HepG2 (cell line): Measurements from ENCODE around the gene MIDN. TPM values are rescaled to one million over a fixed set of nuclear protein-coding genes. Genes with fewer than 3 reads are reported as not detected.
A peak's percentile ranks its signal among the peaks of the same experiment; 100 is the strongest.

Source experiments
- ATF7 ChIP-seq, 2 experiments: fragments of 450-650 bp in 1 of 2; sonication (generic) in 1 of 2; formaldehyde crosslinking in 1 of 2; IDR thresholded peaks; 2 replicates each; pipeline versions ENCODE4 v1.4.0 to v1.6.1; 2016 to 2020; ENCODE audit warnings: antibody characterized with exemption in 1 of 2, mild to moderate bottlenecking in 1 of 2, missing genetic modification reagents in 1 of 2
- ERF ChIP-seq: IDR thresholded peaks from 2 replicates; pipeline ENCODE4 v1.6.1; 2018; ENCODE audit warnings: missing biosample characterization, missing genetic modification reagents
- ETV5 ChIP-seq: IDR thresholded peaks from 2 replicates; pipeline ENCODE4 v1.6.1; 2018; ENCODE audit warnings: missing biosample characterization, missing genetic modification reagents, inconsistent platforms, borderline replicate concordance
- FOXA3 ChIP-seq: IDR thresholded peaks from 2 replicates; pipeline ENCODE4 v1.6.1; 2016; ENCODE audit warnings: missing genetic modification reagents, missing compliant biosample characterization
- FOXP1 ChIP-seq, 2 experiments: fragments of 450-650 bp in 1 of 2; IDR thresholded peaks; 2 replicates each; pipeline ENCODE4 v1.6.1; 2017 to 2018; ENCODE audit warnings: antibody characterized with exemption in 1 of 2
- KAT8 ChIP-seq: IDR thresholded peaks from 2 replicates; pipeline ENCODE4 v1.6.1; 2016; ENCODE audit warnings: missing genetic modification reagents, missing compliant biosample characterization
- MLX ChIP-seq: IDR thresholded peaks from 2 replicates; pipeline ENCODE4 v1.6.1; 2016
- NKX3-1 ChIP-seq: sonication (generic); formaldehyde crosslinking; IDR thresholded peaks from 2 replicates; pipeline ENCODE4 v1.5.0; 2020; ENCODE audit warnings: missing genetic modification reagents
- PRPF4 ChIP-seq: fragments of 200-400 bp; formaldehyde crosslinking; IDR thresholded peaks from 2 replicates; pipeline ENCODE4 v1.6.1; 2016; ENCODE audit warnings: low read length, low read depth; ENCODE audit not compliant: poor library complexity, severe bottlenecking
- RNF219 ChIP-seq: sonication (generic); formaldehyde crosslinking; IDR thresholded peaks from 2 replicates; pipeline ENCODE4 v1.5.0; 2020; ENCODE audit warnings: mild to moderate bottlenecking, missing genetic modification reagents
- SMARCC2 ChIP-seq: fragments of 450-650 bp; IDR thresholded peaks from 2 replicates; pipeline ENCODE4 v1.6.1; 2017; ENCODE audit warnings: antibody characterized with exemption, mild to moderate bottlenecking
- ZBTB33 ChIP-seq: sonication (generic); formaldehyde crosslinking; IDR thresholded peaks from 2 replicates; pipeline ENCODE4 v1.4.0; 2020; ENCODE audit warnings: missing genetic modification reagents
- ZNF3 ChIP-seq: IDR thresholded peaks from 2 replicates; pipeline ENCODE4 v1.7.0; 2017; ENCODE audit warnings: inconsistent platforms
- ZNF549 ChIP-seq: sonication (generic); formaldehyde crosslinking; IDR thresholded peaks from 2 replicates; pipeline ENCODE4 v1.5.0; 2020; ENCODE audit warnings: missing genetic modification reagents
- ZNF747 ChIP-seq: sonication (generic); formaldehyde crosslinking; IDR thresholded peaks from 2 replicates; pipeline ENCODE4 v1.8.1; 2023; ENCODE audit warnings: missing genetic modification reagents, mild to moderate bottlenecking, borderline replicate concordance
- ZNF775 ChIP-seq: sonication (generic); formaldehyde crosslinking; IDR thresholded peaks from 2 replicates; pipeline ENCODE4 v1.4.0; 2020; ENCODE audit warnings: missing genetic modification reagents, mild to moderate bottlenecking, moderate library complexity, borderline replicate concordance
- polyA plus RNA-seq, 8 experiments: library from polyadenylated mRNA; depleted of rRNA in 3 of 8; stranded (reverse) in 7 of 8; unstranded in 1 of 8; fragments of >200 nt; fragmentation: Illumina TruSeq in 4 of 8; extraction: Trizol in 4 of 8; gene quantifications; 2 replicates each; pipeline versions ENCODE4 v1.2.1 to v1.2.3, GENCODE V29; 2011 to 2016; ENCODE audit warnings: low read depth in 4 of 8, missing spikeins in 1 of 8, mixed read lengths in 1 of 8; ENCODE audit not compliant: insufficient read depth in 1 of 8
- total RNA-seq, 5 experiments: library from RNA; depleted of rRNA; stranded (reverse); fragments of >200 nt; fragmentation: Illumina TruSeq; extraction: Trizol; gene quantifications; 2 replicates each; pipeline ENCODE4 v1.2.3, GENCODE V29; 2016; ENCODE audit warnings: low read depth in 1 of 5
- TF ChIP-seq, protein P1 (sequence below): sonication (generic); formaldehyde crosslinking; IDR thresholded peaks from 2 replicates; pipeline ENCODE4 v1.4.0; 2020; ENCODE audit warnings: missing genetic modification reagents
- TF ChIP-seq, protein P2 (sequence below): sonication (generic); formaldehyde crosslinking; conservative IDR thresholded peaks from 2 replicates; pipeline ENCODE4 v1.8.0; 2022; ENCODE audit warnings: low read depth, missing genetic modification reagents

MIDN gene
- total and polyA plus RNA-seq, 2 of the 13 experiments (the other 11 are each of a cell fraction or from before 2014, with no cell fraction given): 8.4 to 18.0 TPM

DNA sequence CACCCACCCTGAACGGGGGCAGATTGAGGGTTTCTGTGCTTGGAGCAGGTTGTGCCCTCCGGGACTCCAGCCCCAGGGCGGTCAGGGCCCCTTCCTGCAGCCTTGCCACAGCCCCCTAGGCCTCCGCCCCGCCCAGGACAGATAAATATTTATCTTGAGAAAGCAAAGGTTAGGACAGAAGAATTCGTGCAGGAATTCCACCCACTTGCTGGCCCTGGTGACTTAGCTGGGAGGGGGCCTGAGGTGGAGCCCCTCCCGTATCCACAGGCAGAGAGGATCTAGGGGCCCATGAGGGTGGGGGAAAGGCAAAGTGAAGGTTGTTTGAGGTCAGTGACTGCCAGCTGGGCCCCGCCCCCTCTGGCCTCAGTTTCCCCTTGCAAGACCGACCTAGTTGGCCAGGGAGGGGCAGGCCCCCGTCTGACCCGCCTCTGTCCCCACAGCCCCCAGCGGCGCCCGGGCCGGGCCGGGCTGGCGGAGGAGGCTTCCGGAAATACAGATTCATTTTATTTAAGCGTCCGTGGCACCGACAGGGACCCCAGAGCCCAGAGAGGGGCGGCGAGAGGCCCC lies 5.2 kb downstream of the MIDN start (continued):
- no peak for TF ChIP-seq RNF219 (CRISPR knock-in tag)
- no peak for TF ChIP-seq ZNF775
- 0 out of 2 replicates have a peak, but pooled peaks have one; percentile 19 for TF ChIP-seq KAT8 (CRISPR knock-in tag)
- 0 out of 2 replicates have a peak, but pooled peaks have one; percentile 12 for TF ChIP-seq MLX (CRISPR knock-in tag)
- TF ChIP-seq, protein P1, sequence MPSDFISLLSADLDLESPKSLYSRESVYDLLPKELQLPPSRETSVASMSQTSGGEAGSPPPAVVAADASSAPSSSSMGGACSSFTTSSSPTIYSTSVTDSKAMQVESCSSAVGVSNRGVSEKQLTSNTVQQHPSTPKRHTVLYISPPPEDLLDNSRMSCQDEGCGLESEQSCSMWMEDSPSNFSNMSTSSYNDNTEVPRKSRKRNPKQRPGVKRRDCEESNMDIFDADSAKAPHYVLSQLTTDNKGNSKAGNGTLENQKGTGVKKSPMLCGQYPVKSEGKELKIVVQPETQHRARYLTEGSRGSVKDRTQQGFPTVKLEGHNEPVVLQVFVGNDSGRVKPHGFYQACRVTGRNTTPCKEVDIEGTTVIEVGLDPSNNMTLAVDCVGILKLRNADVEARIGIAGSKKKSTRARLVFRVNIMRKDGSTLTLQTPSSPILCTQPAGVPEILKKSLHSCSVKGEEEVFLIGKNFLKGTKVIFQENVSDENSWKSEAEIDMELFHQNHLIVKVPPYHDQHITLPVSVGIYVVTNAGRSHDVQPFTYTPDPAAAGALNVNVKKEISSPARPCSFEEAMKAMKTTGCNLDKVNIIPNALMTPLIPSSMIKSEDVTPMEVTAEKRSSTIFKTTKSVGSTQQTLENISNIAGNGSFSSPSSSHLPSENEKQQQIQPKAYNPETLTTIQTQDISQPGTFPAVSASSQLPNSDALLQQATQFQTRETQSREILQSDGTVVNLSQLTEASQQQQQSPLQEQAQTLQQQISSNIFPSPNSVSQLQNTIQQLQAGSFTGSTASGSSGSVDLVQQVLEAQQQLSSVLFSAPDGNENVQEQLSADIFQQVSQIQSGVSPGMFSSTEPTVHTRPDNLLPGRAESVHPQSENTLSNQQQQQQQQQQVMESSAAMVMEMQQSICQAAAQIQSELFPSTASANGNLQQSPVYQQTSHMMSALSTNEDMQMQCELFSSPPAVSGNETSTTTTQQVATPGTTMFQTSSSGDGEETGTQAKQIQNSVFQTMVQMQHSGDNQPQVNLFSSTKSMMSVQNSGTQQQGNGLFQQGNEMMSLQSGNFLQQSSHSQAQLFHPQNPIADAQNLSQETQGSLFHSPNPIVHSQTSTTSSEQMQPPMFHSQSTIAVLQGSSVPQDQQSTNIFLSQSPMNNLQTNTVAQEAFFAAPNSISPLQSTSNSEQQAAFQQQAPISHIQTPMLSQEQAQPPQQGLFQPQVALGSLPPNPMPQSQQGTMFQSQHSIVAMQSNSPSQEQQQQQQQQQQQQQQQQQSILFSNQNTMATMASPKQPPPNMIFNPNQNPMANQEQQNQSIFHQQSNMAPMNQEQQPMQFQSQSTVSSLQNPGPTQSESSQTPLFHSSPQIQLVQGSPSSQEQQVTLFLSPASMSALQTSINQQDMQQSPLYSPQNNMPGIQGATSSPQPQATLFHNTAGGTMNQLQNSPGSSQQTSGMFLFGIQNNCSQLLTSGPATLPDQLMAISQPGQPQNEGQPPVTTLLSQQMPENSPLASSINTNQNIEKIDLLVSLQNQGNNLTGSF (CRISPR knock-in tag): no peak
- peak; percentile 70 for TF ChIP-seq ETV5 (CRISPR knock-in tag)
- TF ChIP-seq ZBTB33 (CRISPR knock-in tag): no peak
- no peak for TF ChIP-seq ZNF549 (CRISPR knock-in tag)
- no peak for TF ChIP-seq PRPF4
- TF ChIP-seq SMARCC2: no peak
- no peak for TF ChIP-seq ATF7 (IDR thresholded peaks at IDR 0.05)
- TF ChIP-seq ATF7 (CRISPR knock-in tag; IDR thresholded peaks at IDR 0.05): peak; percentile 12; the same call in 1 of the 2 replicates
- TF ChIP-seq FOXA3 (CRISPR knock-in tag): peak; percentile 76
- 0 out of 2 replicates have a peak, but pooled peaks have one; percentile 57 for TF ChIP-seq ZNF747 (CRISPR knock-in tag)
- TF ChIP-seq NKX3-1 (CRISPR knock-in tag): no peak; the same call in 1 of the 2 replicates
- TF ChIP-seq ZNF3: no peak
- TF ChIP-seq, protein P2, sequence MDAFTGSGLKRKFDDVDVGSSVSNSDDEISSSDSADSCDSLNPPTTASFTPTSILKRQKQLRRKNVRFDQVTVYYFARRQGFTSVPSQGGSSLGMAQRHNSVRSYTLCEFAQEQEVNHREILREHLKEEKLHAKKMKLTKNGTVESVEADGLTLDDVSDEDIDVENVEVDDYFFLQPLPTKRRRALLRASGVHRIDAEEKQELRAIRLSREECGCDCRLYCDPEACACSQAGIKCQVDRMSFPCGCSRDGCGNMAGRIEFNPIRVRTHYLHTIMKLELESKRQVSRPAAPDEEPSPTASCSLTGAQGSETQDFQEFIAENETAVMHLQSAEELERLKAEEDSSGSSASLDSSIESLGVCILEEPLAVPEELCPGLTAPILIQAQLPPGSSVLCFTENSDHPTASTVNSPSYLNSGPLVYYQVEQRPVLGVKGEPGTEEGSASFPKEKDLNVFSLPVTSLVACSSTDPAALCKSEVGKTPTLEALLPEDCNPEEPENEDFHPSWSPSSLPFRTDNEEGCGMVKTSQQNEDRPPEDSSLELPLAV (CRISPR knock-in tag): no peak
- TF ChIP-seq ERF (CRISPR knock-in tag): peak; percentile 64; the same call in 1 of the 2 replicates
- TF ChIP-seq FOXP1 (IDR thresholded peaks at IDR 0.05): no peak
- TF ChIP-seq FOXP1 (CRISPR knock-in tag; IDR thresholded peaks at IDR 0.05): peak; percentile 66; the same call in 1 of the 2 replicates
